Panc1 (cell line): ENCODE results near the gene GFPT1. TPM values are rescaled to one million over a fixed set of nuclear protein-coding genes. Genes with fewer than 3 reads are reported as not detected.
A peak's percentile ranks its signal among the peaks of the same experiment; 100 is the strongest.

Source experiments
- ATAC-seq: fragments of 200-7000 bp; cut with Tn5 transposase; 2 replicates; pipeline ENCODE4 v1.9.1; 2020; ENCODE audit warnings: mild to moderate bottlenecking, moderate library complexity
- BruUV-seq: library from RNA; stranded (reverse); fragments of 400-500 nt; replicated peaks from 2 replicates; lab custom pipeline; 2021; lab: Mats Ljungman, UMichigan
- CTCF ChIA-PET: fragments of 300-600 bp; sonication (Branson Sonifier 250); formaldehyde crosslinking; loops from one replicate; lab custom pipeline; 2022; ENCODE audit warnings: antibody characterized with exemption; lab: Charles Lee
- POLR2A ChIA-PET: fragments of 300-600 bp; sonication (Branson Sonifier 250); formaldehyde crosslinking; loops from one replicate; lab custom pipeline; 2022; ENCODE audit warnings: antibody characterized with exemption; lab: Charles Lee
- DNase-seq: peaks from one replicate; pipeline ENCODE4 v3.0.0-alpha.2; 2010; ENCODE audit warnings: low read depth, low spot score
- H3K27ac ChIP-seq: 2 replicates; pipeline ENCODE4 v1.5.1; 2011; ENCODE audit warnings: mild to moderate bottlenecking, low read length, inconsistent platforms
- H3K27me3 ChIP-seq: fragments of 200-500 bp; sonication (Bioruptor generic); 2 replicates; pipeline ENCODE4 v1.6.0; 2014; ENCODE audit warnings: low read length, inconsistent platforms; ENCODE audit not compliant: control insufficient read depth, insufficient read depth
- H3K36me3 ChIP-seq: fragments of 200-500 bp; sonication (Bioruptor generic); 2 replicates; pipeline ENCODE4 v1.5.1; 2014; ENCODE audit warnings: inconsistent platforms, mild to moderate bottlenecking, low read length, moderate library complexity; ENCODE audit not compliant: control insufficient read depth, insufficient read depth
- H3K4me1 ChIP-seq: 2 replicates; pipeline ENCODE4 v1.5.1; 2011; ENCODE audit warnings: inconsistent platforms, mild to moderate bottlenecking, low read length, moderate library complexity; ENCODE audit not compliant: control insufficient read depth, insufficient read depth
- H3K4me3 ChIP-seq, 2 experiments: 2 replicates each; pipeline ENCODE4 v1.5.1; 2011 to 2012; ENCODE audit warnings: low read depth in 2 of 2, low read length in 2 of 2, mild to moderate bottlenecking in 2 of 2, inconsistent platforms in 1 of 2, moderate library complexity in 1 of 2
- H3K9me3 ChIP-seq: fragments of 200-500 bp; sonication (Bioruptor generic); 2 replicates; pipeline ENCODE4 v1.5.1; 2014; ENCODE audit warnings: low read depth, mild to moderate bottlenecking, inconsistent platforms, low read length, moderate library complexity; ENCODE audit not compliant: control insufficient read depth, insufficient read depth
- POLR2AphosphoS5 ChIP-seq: IDR thresholded peaks from 2 replicates; pipeline ENCODE4 v1.6.1; 2012; ENCODE audit warnings: mild to moderate bottlenecking, low read depth, low read length, moderate library complexity
- SIN3A ChIP-seq: IDR thresholded peaks from 2 replicates; pipeline ENCODE4 v1.6.1; 2012; ENCODE audit warnings: low read depth, mild to moderate bottlenecking, low read length, moderate library complexity, borderline replicate concordance; ENCODE audit not compliant: insufficient read depth
- TCF7L2 ChIP-seq: IDR thresholded peaks from 2 replicates; pipeline ENCODE4 v1.6.1; 2011; ENCODE audit warnings: mild to moderate bottlenecking, low read depth, low read length, inconsistent platforms
- in situ Hi-C: cut with HindIII; loops from 2 replicates; pipeline ENCODE4 v1.10.0; 2016; ENCODE audit warnings: low sequenced_read_pairs, low pct_unique_long_range_greater_than_20kb
- intact Hi-C: fragments of 100-400 bp; cut with micrococcal nuclease; formaldehyde crosslinking; loops from one replicate; pipeline ENCODE4 v1.10.0; 2022; ENCODE audit not compliant: unreplicated experiment
- total RNA-seq: library from RNA; stranded (reverse); gene quantifications from one replicate; pipeline ENCODE4 v1.2.1, GENCODE V29; 2021; ENCODE audit not compliant: unreplicated experiment
- TF ChIP-seq, protein P1 (sequence below), 2 experiments: IDR thresholded peaks; 2 replicates each; pipeline ENCODE4 v1.6.1; 2011 to 2012; ENCODE audit warnings: low read depth in 2 of 2, control low read depth in 1 of 2, low read length in 1 of 2, mild to moderate bottlenecking in 1 of 2, moderate library complexity in 1 of 2; ENCODE audit not compliant: insufficient read depth in 1 of 2
- TF ChIP-seq, protein P2 (sequence below): fragments of 450-650 bp; IDR thresholded peaks from 2 replicates; pipeline ENCODE4 v1.5.1; 2017; ENCODE audit warnings: mild to moderate bottlenecking

The GFPT1 gene
- total RNA-seq, 1 experiment from 2014 or later, result 53.0 TPM

DNA sequence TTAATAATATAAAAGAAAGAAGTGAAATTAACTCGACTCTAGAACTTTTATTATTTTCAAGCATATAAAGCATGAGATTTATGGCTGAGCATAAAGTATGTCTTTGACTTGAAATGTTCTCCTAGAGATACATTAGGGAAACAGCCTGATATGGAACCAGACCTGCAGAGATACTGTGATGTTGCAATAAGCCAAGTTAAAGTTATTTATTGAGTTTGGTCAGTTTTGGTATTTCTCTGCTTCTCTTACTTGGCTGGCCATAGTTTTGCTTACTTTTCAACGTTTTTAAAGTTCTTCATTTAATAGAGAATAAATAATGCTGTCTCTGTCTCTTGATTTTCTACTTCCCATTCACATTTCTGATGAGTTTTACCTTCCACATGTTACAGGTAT is 76.0 kb downstream of the GFPT1 start:
- intact Hi-C loops (no loop called here), in situ Hi-C loops (no loop called here)
- peak overlapping the region; percentile 57; the same call in 1 of the 2 replicates for H3K27ac ChIP-seq
- H3K27me3 ChIP-seq, result no peaks in the 10 kb centered on the region
- TF ChIP-seq POLR2AphosphoS5 (no peak), SIN3A (no peak), TCF7L2 (no peak)
- TF ChIP-seq, protein P1, sequence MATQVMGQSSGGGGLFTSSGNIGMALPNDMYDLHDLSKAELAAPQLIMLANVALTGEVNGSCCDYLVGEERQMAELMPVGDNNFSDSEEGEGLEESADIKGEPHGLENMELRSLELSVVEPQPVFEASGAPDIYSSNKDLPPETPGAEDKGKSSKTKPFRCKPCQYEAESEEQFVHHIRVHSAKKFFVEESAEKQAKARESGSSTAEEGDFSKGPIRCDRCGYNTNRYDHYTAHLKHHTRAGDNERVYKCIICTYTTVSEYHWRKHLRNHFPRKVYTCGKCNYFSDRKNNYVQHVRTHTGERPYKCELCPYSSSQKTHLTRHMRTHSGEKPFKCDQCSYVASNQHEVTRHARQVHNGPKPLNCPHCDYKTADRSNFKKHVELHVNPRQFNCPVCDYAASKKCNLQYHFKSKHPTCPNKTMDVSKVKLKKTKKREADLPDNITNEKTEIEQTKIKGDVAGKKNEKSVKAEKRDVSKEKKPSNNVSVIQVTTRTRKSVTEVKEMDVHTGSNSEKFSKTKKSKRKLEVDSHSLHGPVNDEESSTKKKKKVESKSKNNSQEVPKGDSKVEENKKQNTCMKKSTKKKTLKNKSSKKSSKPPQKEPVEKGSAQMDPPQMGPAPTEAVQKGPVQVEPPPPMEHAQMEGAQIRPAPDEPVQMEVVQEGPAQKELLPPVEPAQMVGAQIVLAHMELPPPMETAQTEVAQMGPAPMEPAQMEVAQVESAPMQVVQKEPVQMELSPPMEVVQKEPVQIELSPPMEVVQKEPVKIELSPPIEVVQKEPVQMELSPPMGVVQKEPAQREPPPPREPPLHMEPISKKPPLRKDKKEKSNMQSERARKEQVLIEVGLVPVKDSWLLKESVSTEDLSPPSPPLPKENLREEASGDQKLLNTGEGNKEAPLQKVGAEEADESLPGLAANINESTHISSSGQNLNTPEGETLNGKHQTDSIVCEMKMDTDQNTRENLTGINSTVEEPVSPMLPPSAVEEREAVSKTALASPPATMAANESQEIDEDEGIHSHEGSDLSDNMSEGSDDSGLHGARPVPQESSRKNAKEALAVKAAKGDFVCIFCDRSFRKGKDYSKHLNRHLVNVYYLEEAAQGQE (IDR thresholded peaks at IDR 0.05; ENCODE audit: insufficient read depth in 1 of 2, low read depth in 2 of 2, low read length in 1 of 2), result no peak
- TF ChIP-seq, protein P2, sequence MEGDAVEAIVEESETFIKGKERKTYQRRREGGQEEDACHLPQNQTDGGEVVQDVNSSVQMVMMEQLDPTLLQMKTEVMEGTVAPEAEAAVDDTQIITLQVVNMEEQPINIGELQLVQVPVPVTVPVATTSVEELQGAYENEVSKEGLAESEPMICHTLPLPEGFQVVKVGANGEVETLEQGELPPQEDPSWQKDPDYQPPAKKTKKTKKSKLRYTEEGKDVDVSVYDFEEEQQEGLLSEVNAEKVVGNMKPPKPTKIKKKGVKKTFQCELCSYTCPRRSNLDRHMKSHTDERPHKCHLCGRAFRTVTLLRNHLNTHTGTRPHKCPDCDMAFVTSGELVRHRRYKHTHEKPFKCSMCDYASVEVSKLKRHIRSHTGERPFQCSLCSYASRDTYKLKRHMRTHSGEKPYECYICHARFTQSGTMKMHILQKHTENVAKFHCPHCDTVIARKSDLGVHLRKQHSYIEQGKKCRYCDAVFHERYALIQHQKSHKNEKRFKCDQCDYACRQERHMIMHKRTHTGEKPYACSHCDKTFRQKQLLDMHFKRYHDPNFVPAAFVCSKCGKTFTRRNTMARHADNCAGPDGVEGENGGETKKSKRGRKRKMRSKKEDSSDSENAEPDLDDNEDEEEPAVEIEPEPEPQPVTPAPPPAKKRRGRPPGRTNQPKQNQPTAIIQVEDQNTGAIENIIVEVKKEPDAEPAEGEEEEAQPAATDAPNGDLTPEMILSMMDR, result no peak
- peaks cover 23% of the 10 kb centered on the region for H3K4me1 ChIP-seq
- no peaks in the 10 kb centered on the region; the same call in 1 of the 2 replicates for H3K9me3 ChIP-seq
- POLR2A ChIA-PET, result no interaction called here
- BruUV-seq, result no TSS peak
- DNase-seq, result no peak
- no peaks in the 10 kb centered on the region for H3K36me3 ChIP-seq
- no peak overlapping the region for H3K4me3 ChIP-seq
- ATAC-seq, result no peak
- CTCF ChIA-PET, result no interaction called here

DNA sequence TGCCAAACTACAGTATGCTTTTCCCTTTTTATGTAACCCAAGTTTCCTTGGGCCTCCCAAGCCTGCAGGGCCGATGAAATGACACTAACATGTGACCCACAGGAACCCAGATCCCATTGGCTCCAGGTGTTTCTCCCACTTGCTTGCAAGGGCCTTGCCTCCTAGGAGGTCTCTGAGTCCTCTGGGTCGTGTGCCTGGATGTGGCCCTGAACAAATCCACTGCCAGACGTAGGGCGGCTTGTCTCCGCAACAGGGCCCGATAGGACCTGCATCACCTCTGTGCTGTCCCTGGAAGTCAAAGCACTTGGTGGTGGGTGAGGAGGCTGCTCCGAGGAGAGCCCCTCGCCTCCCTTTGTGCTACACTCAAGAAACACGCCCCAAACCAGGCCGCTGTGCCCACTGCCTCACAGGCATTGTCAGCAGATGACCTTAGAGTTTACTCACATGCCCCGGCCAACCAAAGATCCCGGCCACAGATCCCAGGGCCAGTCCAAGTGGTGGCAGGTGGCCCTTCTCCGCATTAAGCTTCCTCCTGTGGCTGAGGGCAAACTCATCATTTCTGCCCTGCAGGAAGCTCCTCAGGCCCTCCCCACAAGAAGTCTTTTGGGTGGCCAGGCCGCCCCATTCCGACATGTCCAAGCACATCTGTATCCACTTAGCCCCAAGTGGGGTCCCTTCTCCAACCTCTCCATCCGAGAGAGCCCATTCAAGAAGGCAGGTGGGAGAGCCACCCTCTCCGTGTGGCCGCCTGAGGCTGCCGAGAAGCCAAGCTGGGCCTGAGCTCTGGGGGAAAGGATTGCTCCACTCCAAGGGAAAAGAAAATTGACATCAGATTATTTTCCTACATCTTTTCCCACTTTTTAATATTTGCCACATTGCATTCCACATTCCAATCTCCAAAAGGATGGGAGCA is 76.7 kb downstream of the GFPT1 start:
- H3K9me3 ChIP-seq, result no peaks in the 10 kb centered on the region; the same call in 1 of the 2 replicates
- ATAC-seq (no peak), DNase-seq (no peak)
- no peak overlapping the region for H3K4me3 ChIP-seq
- no peaks in the 10 kb centered on the region for H3K27me3 ChIP-seq
- no TSS peak for BruUV-seq
- H3K36me3 ChIP-seq, result no peaks in the 10 kb centered on the region
- POLR2A ChIA-PET, result no interaction called here
- CTCF ChIA-PET, result no interaction called here
- in situ Hi-C loops (no loop called here), intact Hi-C loops (no loop called here)
- peaks cover 27% of the 10 kb centered on the region for H3K4me1 ChIP-seq
- H3K27ac ChIP-seq, result peak overlapping the region; percentile 84
- TF ChIP-seq, protein P1 (IDR thresholded peaks at IDR 0.05; ENCODE audit: insufficient read depth in 1 of 2, low read depth in 2 of 2, low read length in 1 of 2), result no peak
- TF ChIP-seq, protein P2, result no peak
- TF ChIP-seq POLR2AphosphoS5 (no peak), TCF7L2 (no peak), SIN3A (no peak)
